ENCODE data around the gene GFRA4.

The GFRA4 gene

DNA sequence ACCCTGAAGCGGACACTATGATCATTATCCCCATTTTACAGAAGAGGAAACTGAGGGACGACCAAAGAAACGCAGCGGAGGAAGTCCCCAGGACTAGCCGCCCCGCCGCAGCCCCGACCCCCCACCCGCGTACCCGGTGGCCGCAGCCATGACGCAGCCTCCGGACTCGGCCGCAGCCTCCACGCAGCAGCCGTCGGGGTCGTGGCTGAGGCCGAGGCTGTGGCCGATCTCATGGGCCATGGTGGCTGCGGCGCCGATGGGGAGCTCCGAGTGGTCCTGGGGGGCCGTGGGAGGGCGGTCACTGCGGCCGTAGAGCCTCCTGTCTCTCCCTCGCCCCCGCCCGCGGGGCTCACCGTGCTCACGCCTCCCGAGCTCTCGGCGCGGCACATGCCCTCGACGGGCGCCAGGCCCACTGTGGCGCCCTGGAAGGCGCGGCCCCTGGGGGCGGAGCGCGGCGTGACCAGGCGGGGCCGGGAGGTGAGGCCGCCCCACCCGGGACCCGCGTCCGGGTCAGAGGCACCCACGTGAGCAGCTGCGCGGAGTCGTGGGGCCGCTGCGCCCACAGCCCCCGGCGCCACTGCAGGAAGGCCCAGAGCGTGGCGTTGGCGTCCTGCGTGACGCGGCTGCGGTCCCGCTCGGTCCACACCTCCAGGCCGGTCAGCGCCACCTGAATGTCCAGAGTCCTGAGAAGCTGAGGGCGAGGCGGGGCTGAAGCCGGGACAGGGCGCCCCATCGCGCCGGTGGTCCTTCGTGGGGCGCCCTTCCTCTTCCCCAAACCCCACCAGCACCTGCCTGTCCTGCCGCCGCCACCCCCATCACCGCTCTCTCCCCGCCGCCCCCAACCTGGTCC is 10.2 kb upstream of the GFRA4 start:
- no peaks in the 10 kb centered on the region for H3K9me3 Mint-ChIP-seq
- peaks cover 75 to 84% of the 10 kb centered on the region in 2 donors for H3K27me3 Mint-ChIP-seq
- H3K4me1 Mint-ChIP-seq = peaks cover 8 to 20% of the 10 kb centered on the region in 2 donors
- H3K4me3 Mint-ChIP-seq = no peak overlapping the region
- no peaks in the 10 kb centered on the region for H3K36me3 Mint-ChIP-seq
- no peak for DNase-seq
- no peak overlapping the region for H3K27ac Mint-ChIP-seq
- no peak for ATAC-seq (replicated peaks)

DNA sequence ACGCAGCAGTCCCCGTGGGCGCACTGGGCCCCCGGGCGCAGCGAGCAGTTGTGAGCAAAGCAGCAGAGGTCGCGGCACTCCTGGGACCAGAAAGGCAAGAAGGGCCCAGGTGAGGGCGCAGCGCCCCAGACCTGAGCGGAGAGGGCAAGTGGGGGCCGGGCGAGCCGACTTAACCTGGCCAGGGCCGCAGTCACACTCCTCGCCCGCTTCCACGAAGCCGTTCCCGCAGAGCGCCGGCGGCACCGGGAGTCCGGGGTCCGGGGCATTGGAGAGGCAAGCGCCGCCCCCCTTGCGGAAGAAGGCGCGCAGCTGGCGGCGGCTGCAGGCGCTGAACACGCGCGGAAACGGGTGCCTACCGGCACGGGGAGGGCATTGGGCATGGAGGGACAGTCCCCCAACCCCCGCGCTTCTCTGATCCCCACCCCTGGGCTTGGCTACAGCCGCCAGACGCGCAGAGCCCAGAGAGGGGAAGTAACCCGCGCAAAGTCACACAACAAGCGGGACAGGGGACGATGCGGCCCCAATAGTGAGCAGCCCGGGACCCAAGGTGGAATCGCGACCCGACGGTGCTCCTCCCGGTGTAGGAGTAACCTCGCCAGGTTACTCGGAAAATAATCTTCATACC is 9.5 kb upstream of the GFRA4 start:
- Mint-ChIP-seq H3K4me3 (peak overlapping the region; percentile 44 to 59), H3K9me3 (no peaks in the 10 kb centered on the region)

DNA sequence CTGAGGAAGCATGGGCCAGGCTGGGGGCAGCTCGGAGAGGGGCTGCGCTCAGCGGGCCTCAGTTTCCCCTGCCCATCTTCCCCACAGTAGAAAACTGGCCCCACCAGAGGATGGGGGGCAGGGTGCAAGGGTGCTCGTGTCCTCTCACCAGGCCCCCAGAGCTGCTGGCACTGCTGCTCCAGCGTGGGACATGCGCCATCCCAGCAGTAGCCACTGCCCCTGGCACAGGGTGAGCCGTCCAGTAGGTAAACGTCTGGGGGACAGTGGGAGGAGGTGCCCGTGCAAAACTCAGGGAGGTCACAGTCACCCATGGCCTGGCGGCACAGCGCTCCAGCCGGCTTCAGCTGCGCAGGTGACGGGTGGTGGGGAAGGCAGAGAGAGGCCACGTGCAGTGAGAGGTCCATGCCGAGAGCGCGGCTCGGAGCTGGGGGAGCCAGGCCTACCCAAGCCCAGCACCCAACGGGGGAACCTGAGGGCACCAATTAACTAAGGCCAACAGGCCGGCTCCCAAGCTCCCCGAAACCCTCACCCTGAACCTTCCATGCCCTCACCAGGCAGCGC is 8.9 kb upstream of the GFRA4 start:
- Mint-ChIP-seq H3K4me3 (peak overlapping the region; percentile 44 to 59), H3K27ac (no peak overlapping the region), H3K27me3 (peaks cover 72 to 74% of the 10 kb centered on the region in 2 donors), H3K4me1 (peaks cover 8 to 20% of the 10 kb centered on the region in 2 donors), H3K36me3 (no peaks in the 10 kb centered on the region), H3K9me3 (no peaks in the 10 kb centered on the region)
- no peak for ATAC-seq (replicated peaks)
- DNase-seq = no peak

More for the DNA sequence above, 9.5 kb upstream of the GFRA4 start:
- H3K4me1 Mint-ChIP-seq = peaks cover 8 to 20% of the 10 kb centered on the region in 2 donors
- no peak for DNase-seq
- H3K36me3 Mint-ChIP-seq = no peaks in the 10 kb centered on the region
- H3K27ac Mint-ChIP-seq = no peak overlapping the region
- peaks cover 73 to 76% of the 10 kb centered on the region in 2 donors for H3K27me3 Mint-ChIP-seq
- peak; percentile 54 to 58 for ATAC-seq (replicated peaks)

DNA sequence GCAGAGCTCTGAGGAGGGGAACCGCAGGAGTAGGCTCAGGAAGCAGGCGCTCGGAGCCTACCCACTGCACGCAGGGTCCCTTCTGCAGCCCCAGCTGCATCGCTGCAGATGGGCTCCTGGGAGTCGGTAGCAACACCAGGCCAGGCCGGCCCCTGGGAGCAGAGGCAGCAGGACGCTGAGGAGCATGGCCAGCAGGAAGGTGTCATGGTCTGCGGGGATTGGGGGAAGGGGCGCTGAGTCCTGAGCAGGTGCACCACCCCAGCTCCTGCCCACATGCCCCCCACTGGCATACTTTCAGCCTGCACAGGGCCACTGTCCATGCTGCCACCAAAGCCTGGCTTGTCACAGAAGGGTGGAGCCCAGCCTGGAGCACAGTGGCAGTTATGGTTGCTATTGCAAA is 7.7 kb upstream of the GFRA4 start:
- DNase-seq = no peak
- Mint-ChIP-seq H3K27me3 (peaks cover 61 to 65% of the 10 kb centered on the region in 2 donors), H3K4me1 (peaks cover 7 to 19% of the 10 kb centered on the region in 2 donors), H3K9me3 (no peaks in the 10 kb centered on the region), H3K36me3 (no peaks in the 10 kb centered on the region), H3K27ac (no peak overlapping the region), H3K4me3 (no peak overlapping the region)
- ATAC-seq (replicated peaks) = no peak

DNA sequence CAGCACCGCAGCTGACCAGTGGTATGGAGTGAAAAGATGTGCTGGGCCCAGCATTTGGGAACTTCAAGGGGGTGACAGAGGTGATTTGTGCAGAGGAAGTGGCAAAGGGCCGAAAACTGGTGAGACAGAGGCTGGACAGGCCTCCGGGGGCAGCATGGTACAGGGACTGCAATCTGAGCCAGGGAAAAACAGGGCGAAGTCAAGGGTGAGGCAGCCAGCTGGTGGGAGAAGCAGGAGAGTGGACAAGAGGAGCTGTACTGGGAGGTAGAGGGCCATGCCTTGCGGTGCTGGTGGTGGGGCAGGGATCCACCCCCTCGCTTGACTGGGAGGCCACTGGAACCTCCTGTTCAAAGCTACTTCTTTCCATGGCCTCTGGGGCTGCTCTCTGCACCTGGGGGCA is 7.3 kb upstream of the GFRA4 start:
- ATAC-seq (replicated peaks) (no peak), DNase-seq (no peak)
- Mint-ChIP-seq H3K27ac (no peak overlapping the region), H3K27me3 (peaks cover 57 to 61% of the 10 kb centered on the region in 2 donors), H3K36me3 (no peaks in the 10 kb centered on the region), H3K4me3 (no peak overlapping the region), H3K4me1 (peaks cover 10 to 22% of the 10 kb centered on the region in 2 donors), H3K9me3 (no peaks in the 10 kb centered on the region)

DNA sequence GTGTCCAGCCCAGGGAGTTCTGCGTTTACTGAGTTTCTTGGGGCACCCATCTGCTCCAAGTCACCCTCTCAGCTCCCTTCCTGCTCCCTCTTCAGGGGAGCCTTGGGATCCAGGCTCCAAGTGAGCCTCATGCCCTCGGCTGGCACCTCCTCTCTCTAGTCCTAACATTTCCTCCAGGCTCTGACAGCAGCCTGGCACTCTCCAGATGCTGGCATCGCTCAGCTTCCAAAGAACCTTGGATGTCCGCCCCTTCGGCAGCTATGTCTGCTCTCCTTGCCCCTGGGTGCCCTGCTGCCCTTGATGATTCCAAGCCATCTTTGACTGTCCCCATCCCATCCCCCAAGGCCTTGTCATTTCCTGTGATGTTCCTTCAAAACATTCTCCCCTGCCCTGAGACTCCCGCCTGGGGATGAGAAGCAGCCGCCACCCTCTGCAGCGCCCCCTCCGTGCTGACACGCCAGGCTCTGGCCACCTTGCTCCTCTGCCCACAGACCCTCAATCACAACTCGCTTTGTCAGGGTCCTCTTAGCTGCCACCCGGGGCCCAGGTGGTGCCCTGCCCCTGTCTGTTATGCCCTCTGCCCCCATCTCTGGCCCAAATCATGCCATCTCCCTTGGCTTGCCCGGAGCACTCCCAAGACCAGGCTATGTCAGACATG is 6.6 kb upstream of the GFRA4 start:
- H3K27ac Mint-ChIP-seq = no peak overlapping the region
- peaks cover 10 to 22% of the 10 kb centered on the region in 2 donors for H3K4me1 Mint-ChIP-seq
- no peaks in the 10 kb centered on the region for H3K36me3 Mint-ChIP-seq
- H3K9me3 Mint-ChIP-seq = no peaks in the 10 kb centered on the region
- H3K27me3 Mint-ChIP-seq = peaks cover 50 to 55% of the 10 kb centered on the region in 2 donors
- no peak overlapping the region for H3K4me3 Mint-ChIP-seq
- DNase-seq (no peak), ATAC-seq (replicated peaks) (no peak)

DNA sequence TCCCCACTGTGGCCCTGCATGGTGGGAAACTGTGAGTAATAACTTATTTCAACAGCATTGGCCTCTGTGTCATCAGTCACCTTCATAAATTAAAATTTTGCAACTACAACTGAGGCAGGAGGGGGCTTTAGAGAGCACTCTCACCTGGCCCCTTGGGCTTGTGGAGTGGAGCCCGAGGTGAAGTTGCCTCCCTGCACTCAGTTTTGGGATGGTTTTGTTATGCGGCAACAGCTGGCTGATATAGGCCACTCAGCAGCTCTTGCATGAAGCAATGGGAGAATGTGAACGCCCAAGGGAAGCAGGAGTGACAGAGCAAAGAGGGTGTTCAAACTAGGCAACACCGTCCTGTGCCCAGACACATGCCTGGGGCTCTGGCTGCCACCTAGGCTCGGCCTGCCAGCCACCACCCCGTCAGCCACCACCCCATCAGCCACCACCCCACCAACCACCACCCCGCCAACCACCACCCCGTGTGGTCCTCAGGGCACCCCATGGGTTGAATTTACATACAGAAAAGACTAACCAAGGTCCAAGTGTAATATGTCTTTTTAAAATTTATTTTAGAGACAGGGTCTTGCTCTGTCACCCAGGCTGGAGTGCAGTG is 4.3 kb upstream of the GFRA4 start:
- ATAC-seq (replicated peaks) = no peak
- H3K9me3 Mint-ChIP-seq = no peaks in the 10 kb centered on the region
- peaks cover 41 to 45% of the 10 kb centered on the region in 2 donors for H3K27me3 Mint-ChIP-seq
- H3K27ac Mint-ChIP-seq = no peak overlapping the region
- no peaks in the 10 kb centered on the region for H3K36me3 Mint-ChIP-seq
- DNase-seq = no peak
- no peak overlapping the region for H3K4me3 Mint-ChIP-seq
- peaks cover 10 to 17% of the 10 kb centered on the region in 2 donors for H3K4me1 Mint-ChIP-seq

DNA sequence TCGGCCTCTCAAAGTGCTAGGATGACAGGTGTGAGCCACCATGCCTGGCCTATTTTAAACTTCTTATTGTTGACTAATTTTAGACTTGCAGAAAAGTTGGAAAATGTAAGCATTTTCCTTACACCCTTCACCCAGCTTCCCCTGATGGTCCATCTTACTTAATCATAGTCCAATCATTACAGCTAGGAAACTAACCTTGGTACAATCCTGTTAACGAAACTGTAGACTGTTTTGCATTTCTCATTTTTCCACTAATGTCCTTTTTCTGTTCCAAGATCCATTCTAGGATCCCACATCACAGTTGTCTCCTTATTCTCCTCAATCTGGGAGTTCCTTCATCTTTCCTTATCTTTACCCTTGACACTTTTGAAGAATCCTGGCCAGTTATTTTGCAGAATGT is 659 bp upstream of the GFRA4 start:
- Mint-ChIP-seq H3K27ac (no peak overlapping the region), H3K4me3 (no peak overlapping the region), H3K4me1 (peaks cover 12 to 19% of the 10 kb centered on the region in 2 donors), H3K9me3 (no peaks in the 10 kb centered on the region), H3K36me3 (no peaks in the 10 kb centered on the region), H3K27me3 (peaks cover 35 to 36% of the 10 kb centered on the region in 2 donors)
- DNase-seq = no peak
- no peak for ATAC-seq (replicated peaks)

DNA sequence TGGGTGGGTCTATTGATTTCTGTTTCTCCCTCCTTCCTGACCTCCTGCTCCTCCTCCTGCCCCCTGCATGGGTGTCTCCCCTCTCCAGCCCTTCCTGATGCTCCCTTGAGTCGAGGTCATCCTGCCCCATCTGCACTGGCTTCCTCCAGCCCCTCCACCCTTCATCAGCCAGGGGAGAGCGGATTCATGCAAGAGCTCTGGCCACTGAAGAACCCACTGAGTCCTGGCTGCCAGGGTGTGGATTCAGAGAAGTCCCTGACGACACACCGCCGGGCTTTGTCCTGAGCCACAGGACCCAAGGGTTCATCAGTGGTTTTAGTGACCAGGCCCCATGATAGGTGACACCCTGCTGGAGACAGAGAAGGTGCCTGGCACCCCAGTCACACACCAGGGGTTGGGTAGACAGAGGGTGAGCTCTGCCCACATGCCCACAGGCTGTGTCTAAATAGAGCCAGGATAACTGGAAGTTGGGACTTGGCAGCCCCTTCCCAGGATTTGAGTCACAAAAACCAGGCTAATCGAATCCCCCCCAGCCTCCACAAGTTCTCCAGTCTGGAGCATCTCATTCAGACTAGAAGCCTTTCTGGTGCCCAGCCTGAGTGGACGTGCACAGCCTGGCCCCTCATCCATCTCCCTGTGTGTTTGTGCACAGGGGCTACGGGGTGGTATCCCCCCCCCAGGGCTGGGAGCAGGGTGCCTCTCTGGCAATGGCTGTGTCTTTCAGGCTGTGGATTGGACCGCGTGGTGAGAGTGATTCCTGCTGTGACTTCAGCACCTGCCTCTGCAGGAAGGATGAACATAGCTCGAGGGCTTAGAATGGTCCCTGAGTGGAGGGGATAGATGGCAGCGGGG is 1.2 kb downstream of the GFRA4 start:
- Mint-ChIP-seq H3K9me3 (no peaks in the 10 kb centered on the region), H3K4me1 (peaks cover 15 to 23% of the 10 kb centered on the region in 2 donors), H3K36me3 (no peaks in the 10 kb centered on the region), H3K27ac (no peak overlapping the region), H3K4me3 (peak overlapping the region in 1 of 2 donors; percentile 34), H3K27me3 (peaks cover 31 to 36% of the 10 kb centered on the region in 2 donors)
- ATAC-seq (replicated peaks) (no peak), DNase-seq (no peak)

DNA sequence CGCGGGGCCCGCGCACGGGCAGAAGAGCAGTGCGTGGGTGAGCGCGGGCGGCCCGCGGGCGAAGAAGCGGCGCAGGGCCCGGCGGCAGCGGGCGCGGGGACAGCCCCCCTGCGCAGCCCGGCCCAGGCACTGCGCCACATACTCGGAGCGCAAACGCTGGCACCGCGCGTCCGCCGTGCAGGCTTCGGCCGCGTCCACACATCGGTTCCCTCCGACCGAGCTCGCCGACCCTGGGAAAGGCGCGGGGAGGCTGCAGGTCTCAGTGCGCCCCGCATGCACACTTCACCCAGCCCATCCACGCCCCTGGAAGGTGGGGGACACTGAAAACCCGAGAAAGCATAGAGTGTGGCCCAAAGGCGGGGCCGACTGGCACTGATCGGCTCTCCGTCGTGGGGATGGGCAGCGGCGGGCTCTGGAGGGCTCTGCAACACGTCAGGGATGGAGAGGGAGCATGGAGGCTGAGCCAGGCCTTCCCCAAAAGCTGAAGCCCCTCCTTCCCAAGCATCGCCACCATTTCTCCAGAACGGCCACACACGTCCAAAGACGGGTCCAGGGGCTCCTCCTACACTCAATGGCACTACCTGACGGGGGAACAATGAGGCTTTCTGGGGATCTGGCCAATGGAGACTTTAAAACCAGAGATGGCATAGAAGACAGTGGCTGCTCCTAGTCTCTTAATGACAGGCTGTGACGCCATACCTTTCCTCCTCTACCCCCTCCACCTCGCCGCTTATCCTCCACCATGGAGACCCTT is 2.0 kb downstream of the GFRA4 start:
- Mint-ChIP-seq H3K27ac (no peak overlapping the region), H3K27me3 (peaks cover 29 to 36% of the 10 kb centered on the region in 2 donors), H3K4me1 (peaks cover 13 to 20% of the 10 kb centered on the region in 2 donors), H3K36me3 (no peaks in the 10 kb centered on the region), H3K9me3 (no peaks in the 10 kb centered on the region), H3K4me3 (peak overlapping the region in 1 of 2 donors; percentile 34)
- ATAC-seq (replicated peaks) (no peak), DNase-seq (no peak)

DNA sequence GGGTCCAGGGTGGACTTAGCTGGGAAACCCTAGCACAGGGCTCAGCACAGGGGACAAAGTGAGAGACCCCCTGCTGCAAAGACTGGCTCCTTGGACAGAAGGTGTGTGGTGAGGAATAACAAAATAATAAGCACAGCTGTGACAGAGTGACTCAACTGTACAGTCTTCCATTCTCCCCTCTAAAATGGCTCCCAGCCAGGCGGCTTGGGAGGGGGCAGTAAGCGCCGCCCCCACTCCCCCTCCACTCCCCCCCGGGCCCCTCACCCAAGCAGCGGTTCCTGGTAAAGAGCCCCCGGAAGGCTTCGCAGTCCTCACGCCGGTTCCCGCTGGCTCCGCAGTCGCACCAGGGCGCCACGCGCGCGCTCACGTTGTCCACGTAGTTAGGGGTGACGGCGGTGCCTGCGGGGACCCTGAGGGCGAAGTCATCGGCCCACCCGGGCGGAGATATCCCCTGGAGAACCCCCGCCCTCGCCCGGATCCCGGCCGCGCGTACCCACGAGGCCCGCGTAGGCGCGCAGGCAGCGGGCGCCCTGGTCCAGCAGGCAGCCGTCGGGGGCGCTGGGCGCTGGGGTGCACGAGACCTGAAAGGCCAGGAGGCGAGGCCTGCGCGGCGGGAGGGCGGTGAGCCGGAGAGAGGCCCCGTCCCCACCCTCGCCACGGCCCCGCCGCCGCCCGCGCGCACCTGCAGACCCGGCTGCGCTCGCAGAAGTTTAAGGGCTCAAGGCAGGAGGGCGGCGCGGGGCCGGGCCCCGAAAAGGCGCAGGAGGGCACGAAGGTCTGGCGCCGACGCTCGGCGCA is 2.7 kb downstream of the GFRA4 start:
- Mint-ChIP-seq H3K4me3 (peak overlapping the region in 1 of 2 donors; percentile 20), H3K36me3 (no peaks in the 10 kb centered on the region), H3K27ac (no peak overlapping the region), H3K27me3 (peaks cover 29 to 36% of the 10 kb centered on the region in 2 donors), H3K4me1 (peaks cover 9 to 14% of the 10 kb centered on the region in 2 donors), H3K9me3 (no peaks in the 10 kb centered on the region)
- DNase-seq = no peak
- ATAC-seq (replicated peaks) = no peak
